ENCODE data around the gene ENTPD8.

- TF ChIP-seq CTCF (IDR thresholded peaks at IDR 0.05), result no peak
- TF ChIP-seq EP300 (IDR thresholded peaks at IDR 0.05), result no peak
Observed at GRCh38 chr9:137406085-137406760, 34.9 kb downstream of the ENTPD8 start.

Measured in sigmoid colon (tissue), 4 donors.